RPMI8226 (cell line): ENCODE measurements around the gene PPP1R26.
"Not testable (repeated sequence)": the region's sequence is repeated elsewhere in the genome, so short reads cannot be mapped to it uniquely, and the experiment has no call there.

Experiments
- DNase-seq: peaks from one replicate; pipeline ENCODE4 v3.0.0-alpha.2; 2015

Gene PPP1R26

GRCh38 chr9:135524130-135524861, 44.7 kb downstream of the PPP1R26 start:
- no peak for DNase-seq

DNA sequence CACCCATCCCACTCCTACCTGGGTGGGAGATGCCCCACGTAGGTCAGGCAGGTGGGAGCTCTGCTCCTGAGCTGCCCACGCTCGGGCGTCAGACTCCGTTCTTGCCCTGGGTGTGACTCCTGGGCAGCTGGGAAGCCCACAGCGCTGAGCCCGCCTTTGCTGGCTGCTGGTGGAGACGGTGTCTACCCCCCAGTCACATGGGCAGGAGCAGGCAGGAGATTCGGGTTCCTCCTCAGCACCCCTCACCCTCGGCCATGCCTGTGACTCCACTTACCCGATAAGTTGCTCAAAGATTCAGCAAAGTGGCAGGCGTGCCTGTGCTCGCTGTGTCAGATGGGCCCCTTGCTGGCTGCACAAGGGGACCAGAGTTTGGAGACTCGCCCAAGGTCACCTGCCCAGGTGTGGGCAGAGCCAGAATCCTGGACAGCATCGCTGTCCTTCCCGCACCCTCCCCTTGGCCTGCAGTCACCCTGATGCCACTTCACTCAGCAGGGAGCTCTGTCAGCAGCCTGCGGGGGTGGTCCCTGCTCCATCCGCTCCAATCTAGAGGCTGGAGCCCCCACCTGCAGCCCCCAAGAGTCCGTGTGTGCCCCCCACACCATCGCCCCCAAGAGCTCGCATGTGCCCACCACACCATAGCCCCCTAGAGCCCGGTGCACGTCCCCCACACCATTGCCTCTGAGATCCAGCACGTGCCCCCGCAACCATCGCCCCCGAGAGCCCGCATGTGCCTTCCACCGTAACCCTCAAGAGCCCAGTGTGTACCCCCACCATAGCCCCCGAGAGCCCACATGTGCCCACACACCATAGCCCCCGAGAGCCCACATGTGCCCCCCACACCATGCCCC, 45.9 kb downstream of the PPP1R26 start:
- no peak for DNase-seq

DNA sequence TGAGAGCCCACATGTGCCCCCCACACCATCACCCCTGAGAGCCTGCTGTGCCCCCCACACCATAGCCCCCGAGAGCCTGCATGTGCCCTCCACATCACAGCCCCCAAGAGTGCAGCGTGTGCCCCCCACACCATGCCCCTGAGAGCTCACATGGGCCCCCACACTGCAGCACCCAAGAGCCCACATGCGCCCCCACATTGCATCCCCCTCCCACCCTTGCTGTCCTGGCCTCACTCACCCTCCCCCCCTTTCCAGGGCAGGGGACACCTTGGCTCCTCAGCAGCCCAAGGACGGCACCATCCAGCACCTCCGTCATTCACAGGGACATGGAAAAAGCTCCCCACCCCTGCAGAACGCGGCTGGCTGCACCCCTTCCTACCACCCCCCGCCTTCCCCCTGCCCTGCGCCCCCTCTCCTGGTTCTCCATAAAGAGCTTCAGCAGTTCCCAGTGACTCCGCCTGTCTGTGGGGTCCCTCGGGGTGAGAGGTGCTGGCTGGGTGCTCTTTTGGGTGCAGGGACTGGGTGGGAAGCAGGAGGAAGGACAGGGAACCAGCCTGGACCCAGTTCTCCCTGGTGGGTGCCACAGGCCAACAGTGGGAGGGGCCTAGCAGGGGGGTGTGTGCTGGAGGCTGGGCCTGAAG, 46.6 kb downstream of the PPP1R26 start:
- no peak for DNase-seq

- no peak for DNase-seq
Measured at GRCh38 chr9:135526730-135527571, 47.4 kb downstream of the PPP1R26 start.

GRCh38 chr9:135528842-135529435, 49.4 kb downstream of the PPP1R26 start:
- DNase-seq: peak; percentile 48

- no peak for DNase-seq
Measured at GRCh38 chr9:135530146-135530545, 50.6 kb downstream of the PPP1R26 start.

DNA sequence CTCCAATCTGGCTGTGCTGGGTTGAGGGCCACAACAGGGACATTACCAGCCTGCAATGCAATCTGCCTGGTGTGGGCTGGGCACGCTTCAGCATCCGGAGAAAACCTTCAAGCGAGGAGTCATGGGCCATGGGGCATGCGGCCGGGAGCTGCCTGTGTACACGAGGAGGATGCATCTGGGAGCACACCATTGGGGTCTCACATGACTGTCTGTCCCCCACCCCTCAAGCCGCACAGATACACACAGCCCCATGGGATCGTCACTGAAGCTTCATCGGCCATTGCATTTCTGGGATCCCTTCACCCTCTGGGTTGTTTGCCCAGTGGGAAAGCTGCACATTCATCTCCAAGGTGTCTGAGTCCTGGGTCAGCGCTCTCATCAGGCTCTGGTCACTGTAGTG, 51.5 kb downstream of the PPP1R26 start:
- no peak for DNase-seq

DNA sequence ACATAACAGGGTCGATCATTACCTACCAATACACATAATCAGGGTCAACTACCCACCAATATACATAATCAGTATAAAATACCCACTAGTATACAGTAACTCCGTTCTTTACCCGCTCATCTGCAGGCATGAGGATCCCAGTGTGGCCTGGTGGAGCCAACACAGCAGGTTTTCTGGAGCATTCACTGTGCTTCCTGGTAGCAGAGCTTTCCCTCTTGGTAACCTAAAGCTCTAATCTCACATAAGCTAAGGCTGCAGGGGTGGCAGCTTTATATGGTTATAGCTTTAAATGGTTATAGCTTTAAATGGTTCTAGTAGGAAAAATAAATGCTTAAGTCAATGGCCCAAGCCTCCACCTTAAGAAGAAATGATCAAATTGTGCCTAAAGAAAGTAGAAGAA, 53.5 kb downstream of the PPP1R26 start:
- DNase-seq: peak; percentile 46

GRCh38 chr9:135533674-135534073, 54.1 kb downstream of the PPP1R26 start:
- DNase-seq: peak; percentile 55

GRCh38 chr9:135534192-135534711, 54.7 kb downstream of the PPP1R26 start:
- peak; percentile 57 for DNase-seq

DNA sequence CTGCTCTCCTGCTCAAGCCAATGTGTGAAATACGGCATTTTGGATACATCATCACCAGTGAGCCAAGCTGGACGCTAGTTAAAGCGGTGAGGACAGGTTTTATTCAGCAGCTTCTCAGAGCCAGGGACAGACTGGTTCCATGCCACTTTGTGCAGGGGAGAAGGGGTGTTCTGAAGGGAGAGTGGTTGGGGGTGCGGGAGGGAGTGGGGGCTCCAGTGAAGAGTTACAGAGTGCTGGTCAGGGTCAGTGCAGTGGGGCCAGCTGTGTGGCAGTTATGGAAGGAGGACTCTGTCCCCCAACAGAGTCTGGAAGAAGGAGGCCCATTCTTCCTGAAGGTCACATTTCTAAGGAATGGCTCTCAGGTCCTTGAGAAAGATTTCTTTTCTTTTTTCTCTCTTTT, 55.2 kb downstream of the PPP1R26 start:
- not testable (repeated sequence) for DNase-seq

GRCh38 chr9:135535631-135536030, 56.0 kb downstream of the PPP1R26 start:
- DNase-seq: not testable (repeated sequence)

- DNase-seq: peak; percentile 59
Measured at GRCh38 chr9:135536216-135536615, 56.6 kb downstream of the PPP1R26 start.
